Neutrophil (primary cell): ENCODE data around the gene QSOX2.

Experiments
- H3K27ac ChIP-seq: fragments of 200-600 bp; sonication (generic); 2 replicates; pipeline ENCODE4 v1.5.1; 2016; ENCODE audit warnings: mild to moderate bottlenecking, moderate library complexity
- H3K27me3 ChIP-seq: fragments of 200-600 bp; sonication (generic); 2 replicates; pipeline ENCODE4 v1.6.0; 2016; ENCODE audit warnings: mild to moderate bottlenecking
- H3K36me3 ChIP-seq: fragments of 200-600 bp; sonication (generic); 2 replicates; pipeline ENCODE4 v1.5.1; 2017
- H3K4me1 ChIP-seq, 2 experiments: fragments of 200-600 bp in 1 of 2; sonication (generic) in 1 of 2; 1 replicate in 1 of 2; 2 replicates in 1 of 2; pipeline versions ENCODE4 v1.5.1 to v1.6.1; 2013 to 2016; ENCODE audit warnings: low read depth in 1 of 2, low read length in 1 of 2, mild to moderate bottlenecking in 1 of 2, moderate library complexity in 1 of 2; ENCODE audit not compliant: control insufficient read depth in 1 of 2, insufficient read depth in 1 of 2
- H3K4me3 ChIP-seq, 2 experiments: fragments of 200-600 bp in 1 of 2; sonication (generic) in 1 of 2; 1 replicate in 1 of 2; 2 replicates in 1 of 2; pipeline ENCODE4 v1.5.1; 2013 to 2016; ENCODE audit warnings: low read depth in 1 of 2, low read length in 1 of 2, mild to moderate bottlenecking in 1 of 2, moderate library complexity in 1 of 2
- H3K9me3 ChIP-seq: fragments of 200-600 bp; sonication (generic); 2 replicates; pipeline ENCODE4 v1.5.1; 2016
- CTCF ChIP-seq: fragments of 200-600 bp; sonication (generic); IDR thresholded peaks from 2 replicates; pipeline ENCODE4 v1.5.1; 2016; ENCODE audit warnings: antibody characterized with exemption

QSOX2 gene

GRCh38 chr9:136278894-136279293 is 33.3 kb upstream of the QSOX2 start:
- Histone ChIP-seq H3K4me1 (peaks cover 0 to 4% of the 10 kb centered on the region in 2 experiments), H3K9me3 (no peaks in the 10 kb centered on the region), H3K36me3 (no peaks in the 10 kb centered on the region), H3K27ac (no peak overlapping the region), H3K27me3 (peaks cover 24% of the 10 kb centered on the region), H3K4me3 (no peak overlapping the region)
- no peak for TF ChIP-seq CTCF

- TF ChIP-seq CTCF: no peak
- Histone ChIP-seq H3K27ac (no peak overlapping the region), H3K9me3 (no peaks in the 10 kb centered on the region), H3K36me3 (no peaks in the 10 kb centered on the region), H3K4me3 (no peak overlapping the region), H3K27me3 (peaks cover 19% of the 10 kb centered on the region), H3K4me1 (no peaks in the 10 kb centered on the region)
Measured at GRCh38 chr9:136278221-136278620, 32.6 kb upstream of the QSOX2 start.

GRCh38 chr9:136277746-136278145 is 32.1 kb upstream of the QSOX2 start:
- Histone ChIP-seq H3K9me3 (no peaks in the 10 kb centered on the region), H3K36me3 (no peaks in the 10 kb centered on the region), H3K27me3 (peaks cover 15% of the 10 kb centered on the region), H3K4me3 (no peak overlapping the region), H3K27ac (no peak overlapping the region), H3K4me1 (no peaks in the 10 kb centered on the region)
- no peak for TF ChIP-seq CTCF

DNA sequence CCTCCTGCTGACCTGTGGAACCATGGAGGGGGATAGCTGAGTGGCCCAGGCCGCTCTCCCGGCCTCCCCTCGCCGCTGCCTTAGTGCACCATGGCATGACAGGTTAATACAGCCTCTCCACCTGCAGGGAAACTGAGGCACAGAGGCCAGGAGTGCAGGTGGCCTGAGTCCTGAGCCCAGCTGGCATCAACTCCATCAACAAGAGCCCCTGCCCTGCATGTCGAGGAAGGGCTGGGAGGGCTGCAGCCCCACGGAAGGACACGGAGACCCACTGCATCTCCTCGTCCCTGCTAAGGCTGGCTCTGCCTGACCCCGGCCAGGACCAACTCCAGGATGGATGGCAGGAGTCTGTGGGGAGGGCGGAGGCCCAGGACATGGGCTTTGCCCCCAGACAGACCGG is 31.1 kb upstream of the QSOX2 start:
- Histone ChIP-seq H3K27ac (no peak overlapping the region), H3K27me3 (peaks cover 7% of the 10 kb centered on the region), H3K9me3 (no peaks in the 10 kb centered on the region)

DNA sequence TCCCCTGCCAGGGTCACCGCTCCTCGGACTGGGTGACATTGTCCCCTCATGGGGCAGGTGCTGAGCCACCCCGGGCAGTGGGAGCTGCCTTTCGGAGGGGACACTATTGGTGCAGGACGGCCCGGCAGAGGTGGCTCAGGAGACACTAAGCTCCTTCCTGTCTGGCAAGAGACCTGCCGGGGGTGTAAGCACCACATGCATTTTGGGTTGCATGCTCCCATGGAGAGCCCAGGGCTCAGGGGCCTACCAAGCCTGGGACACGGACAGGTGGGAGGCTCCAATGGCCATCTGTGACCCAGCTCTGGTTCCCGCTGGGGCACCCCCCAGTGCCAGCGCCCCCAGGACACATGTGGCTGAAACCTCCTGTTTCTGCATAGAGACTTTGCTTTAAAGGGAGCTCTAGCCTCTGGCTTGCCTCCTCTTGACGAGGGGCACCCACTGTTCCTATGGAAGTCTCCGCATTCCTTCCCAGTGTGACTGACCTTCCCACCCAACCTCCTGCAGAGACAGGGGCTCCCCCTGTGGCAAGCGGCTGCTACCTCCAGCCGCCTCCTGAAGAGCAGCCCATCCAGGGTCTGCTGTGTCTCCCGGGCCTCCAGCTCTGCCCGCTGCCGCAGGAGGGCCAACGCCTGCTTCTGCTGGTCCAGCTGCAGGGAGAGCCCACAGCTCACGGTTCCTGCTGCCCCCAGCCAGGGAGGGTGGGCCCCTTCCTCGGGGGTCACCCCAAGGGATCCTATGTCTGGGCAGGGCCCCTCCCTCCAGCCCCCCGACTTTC is 30.2 kb upstream of the QSOX2 start:
- no peak for TF ChIP-seq CTCF
- H3K4me3 ChIP-seq: no peak overlapping the region

More for the DNA sequence above, 31.1 kb upstream of the QSOX2 start:
- no peak overlapping the region for H3K4me3 ChIP-seq
- H3K36me3 ChIP-seq: no peaks in the 10 kb centered on the region
- no peak for TF ChIP-seq CTCF
- H3K4me1 ChIP-seq: no peaks in the 10 kb centered on the region

More for the DNA sequence above, 30.2 kb upstream of the QSOX2 start:
- Histone ChIP-seq H3K27me3 (peaks cover 7% of the 10 kb centered on the region), H3K27ac (no peak overlapping the region), H3K9me3 (no peaks in the 10 kb centered on the region), H3K4me1 (no peaks in the 10 kb centered on the region), H3K36me3 (no peaks in the 10 kb centered on the region)
